Embryonic facial prominence (tissue), 1 donor: ENCODE results near the gene FLOT1.
"Not testable (repeated sequence)": the region's sequence is repeated elsewhere in the genome, so short reads cannot be mapped to it uniquely, and the experiment has no call there.

Source experiments
- DNase-seq: peaks from one replicate; pipeline ENCODE4 v3.0.0-alpha.2; 2016; ENCODE audit errors: extremely low spot score

Gene FLOT1

DNA sequence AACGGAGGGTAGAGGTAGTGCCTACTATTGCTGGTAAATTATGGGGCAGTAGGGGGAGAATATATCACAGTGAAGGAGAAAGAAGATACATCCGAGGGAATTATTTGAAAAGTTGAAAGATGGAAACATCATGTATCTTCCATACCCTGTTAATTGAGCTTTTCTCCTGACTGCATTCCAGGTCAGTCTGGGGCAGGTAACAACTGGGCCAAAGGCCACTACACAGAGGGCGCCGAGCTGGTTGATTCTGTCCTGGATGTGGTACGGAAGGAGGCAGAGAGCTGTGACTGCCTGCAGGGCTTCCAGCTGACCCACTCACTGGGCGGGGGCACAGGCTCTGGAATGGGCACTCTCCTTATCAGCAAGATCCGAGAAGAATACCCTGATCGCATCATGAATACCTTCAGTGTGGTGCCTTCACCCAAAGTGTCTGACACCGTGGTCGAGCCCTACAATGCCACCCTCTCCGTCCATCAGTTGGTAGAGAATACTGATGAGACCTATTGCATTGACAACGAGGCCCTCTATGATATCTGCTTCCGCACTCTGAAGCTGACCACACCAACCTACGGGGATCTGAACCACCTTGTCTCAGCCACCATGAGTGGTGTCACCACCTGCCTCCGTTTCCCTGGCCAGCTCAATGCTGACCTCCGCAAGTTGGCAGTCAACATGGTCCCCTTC, 19.2 kb downstream of the FLOT1 start:
- not testable (repeated sequence) for DNase-seq

DNA sequence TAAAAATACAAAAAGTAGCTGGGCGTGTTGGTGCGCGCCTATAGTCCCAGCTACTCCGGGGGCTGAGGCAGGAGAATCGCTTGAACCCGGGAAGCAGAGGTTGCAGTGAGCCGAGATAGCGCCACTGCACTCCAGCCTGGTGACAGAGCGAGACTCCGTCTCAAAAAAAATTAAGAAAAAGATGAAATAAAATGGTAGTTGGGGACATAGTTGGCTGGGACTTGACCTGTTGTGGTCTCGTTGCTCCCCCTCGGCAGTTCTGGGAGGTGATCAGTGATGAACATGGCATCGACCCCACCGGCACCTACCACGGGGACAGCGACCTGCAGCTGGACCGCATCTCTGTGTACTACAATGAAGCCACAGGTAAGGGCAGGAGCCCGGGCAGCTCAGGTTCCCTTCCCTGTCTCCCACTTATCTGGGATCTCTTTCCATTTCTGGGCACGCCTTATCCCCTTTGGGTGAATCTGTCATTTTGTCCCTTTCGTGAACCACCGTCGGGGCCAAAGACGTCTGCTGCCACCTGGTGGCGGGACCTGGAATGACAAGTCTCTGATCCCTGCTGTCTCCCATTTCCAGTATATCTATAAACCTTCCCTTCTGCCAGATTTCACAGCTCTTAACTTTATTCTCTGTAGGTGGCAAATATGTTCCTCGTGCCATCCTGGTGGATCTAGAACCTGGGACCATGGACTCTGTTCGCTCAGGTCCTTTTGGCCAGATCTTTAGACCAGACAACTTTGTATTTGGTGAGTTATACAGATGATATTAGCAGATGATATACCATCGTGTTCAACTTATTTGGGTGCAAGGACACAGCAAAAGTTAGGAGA, 20.0 kb downstream of the FLOT1 start:
- no peak for DNase-seq

DNA sequence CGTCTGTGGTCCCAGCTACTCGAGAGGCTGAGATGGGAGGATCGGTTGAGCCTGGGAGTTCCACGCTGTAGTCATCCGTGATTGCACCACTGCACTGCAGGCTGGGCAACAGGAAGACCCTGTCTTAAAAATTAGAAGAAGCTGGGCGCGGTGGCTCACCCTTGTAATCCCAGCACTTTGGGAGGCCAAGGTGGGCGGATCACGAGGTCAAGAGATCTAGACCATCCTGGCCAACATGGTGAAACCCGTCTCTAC, 20.5 kb downstream of the FLOT1 start:
- DNase-seq: not testable (repeated sequence)

DNA sequence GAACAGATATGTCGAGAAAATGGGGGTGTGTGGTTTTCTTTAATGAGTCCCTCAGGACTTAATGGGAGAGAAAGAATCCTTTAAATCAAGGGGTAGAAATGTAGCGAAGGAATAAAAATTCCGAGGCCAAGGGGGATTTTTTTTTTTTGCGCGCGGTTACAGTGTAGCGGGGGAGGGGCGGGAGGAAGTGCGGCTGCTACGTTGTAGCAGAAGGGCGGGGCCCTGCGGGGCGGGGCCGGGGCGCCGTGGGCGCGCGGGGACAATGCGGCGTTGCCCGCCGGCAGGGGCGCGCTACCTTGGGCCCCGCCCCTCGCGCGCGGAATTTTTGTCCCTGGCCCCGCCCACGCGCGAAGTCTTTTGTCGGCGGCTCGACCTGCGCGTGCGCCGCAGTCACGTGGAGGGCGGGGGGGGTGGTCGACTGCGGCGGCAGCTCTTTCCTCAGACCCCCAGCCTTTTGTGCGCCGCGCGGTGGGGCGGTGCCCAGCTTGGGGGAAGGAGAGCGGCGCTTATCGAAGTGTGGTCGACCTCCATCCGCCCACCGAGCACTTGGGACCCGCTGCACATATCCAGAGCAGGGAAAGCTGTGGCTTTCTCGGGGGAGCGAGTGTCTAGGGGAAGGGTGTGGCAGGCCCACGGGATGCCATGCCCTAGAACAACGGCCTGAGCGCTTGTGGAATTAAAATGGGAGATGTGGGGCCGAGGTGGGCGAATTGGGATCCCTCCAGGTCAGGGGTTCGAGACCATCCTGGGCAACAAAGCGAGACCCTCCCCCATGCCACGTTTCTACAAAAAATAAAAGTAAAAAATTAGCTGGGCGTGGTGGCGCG, 21.1 kb downstream of the FLOT1 start:
- peak; percentile 87 for DNase-seq

DNA sequence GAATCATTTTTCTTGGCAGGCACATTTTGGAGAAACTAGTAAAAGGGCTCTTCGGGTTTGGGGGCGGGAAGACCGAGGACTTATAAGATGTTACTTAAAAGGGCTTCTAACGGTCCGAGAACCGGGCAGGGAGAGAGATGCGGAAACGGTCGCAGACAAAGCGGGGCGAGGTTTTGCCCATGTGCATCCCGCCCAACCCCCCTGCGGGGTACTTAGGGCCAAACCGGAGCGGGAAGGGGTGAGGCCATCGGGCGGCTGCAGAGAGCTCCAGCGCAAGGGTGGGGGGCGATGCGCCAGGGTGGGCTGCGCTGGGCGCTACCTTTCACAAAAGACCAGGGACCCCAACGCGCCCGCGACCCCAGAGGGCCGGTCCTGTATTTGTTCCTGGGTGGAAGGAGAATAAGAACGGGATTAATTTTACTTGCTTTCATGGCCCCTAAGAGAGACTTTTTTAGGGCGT, 21.7 kb downstream of the FLOT1 start:
- DNase-seq: no peak

DNA sequence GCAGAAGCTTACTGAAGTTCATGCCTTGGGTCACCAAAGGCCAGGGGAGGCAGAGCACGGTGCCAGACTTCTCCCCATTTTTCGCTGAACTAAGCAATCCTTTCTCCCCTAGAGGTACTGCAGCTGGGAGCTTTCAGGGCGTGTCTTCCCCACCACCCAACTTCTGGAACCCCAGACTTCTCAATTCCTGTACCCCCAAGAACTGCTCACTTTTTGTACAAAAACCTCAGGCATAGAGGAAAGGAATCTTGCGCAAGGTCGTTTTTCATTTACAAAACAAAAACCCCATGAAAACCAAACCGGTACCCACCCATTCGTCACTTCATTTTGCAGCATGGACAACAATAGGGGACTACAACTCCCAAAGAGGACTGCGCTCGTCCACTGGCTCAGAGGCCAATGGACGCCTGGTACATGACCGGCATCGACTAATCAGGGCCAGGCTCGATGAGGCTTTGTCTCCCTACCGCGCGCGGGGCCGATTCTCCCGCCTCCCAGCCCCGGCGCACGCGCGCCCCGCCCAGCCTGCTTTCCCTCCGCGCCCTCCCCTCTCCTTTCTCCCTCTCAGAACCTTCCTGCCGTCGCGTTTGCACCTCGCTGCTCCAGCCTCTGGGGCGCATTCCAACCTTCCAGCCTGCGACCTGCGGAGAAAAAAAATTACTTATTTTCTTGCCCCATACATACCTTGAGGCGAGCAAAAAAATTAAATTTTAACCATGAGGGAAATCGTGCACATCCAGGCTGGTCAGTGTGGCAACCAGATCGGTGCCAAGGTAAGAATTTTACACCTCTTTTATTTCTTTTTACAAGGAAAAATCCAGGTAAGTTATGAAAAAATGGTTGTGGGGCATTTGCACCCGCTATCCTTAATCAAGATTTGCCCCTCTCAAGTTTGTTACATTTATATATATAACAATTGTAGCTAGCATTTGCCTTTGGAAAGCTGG, 22.4 kb downstream of the FLOT1 start, which contains the start of gene TUBB:
Gene TUBB, plus strand, starts transcription at position 562 of the 947 bp plus-strand sequence. Its CDS starts 155 bp downstream, at position 717.
- peak; percentile 97 for DNase-seq

DNA sequence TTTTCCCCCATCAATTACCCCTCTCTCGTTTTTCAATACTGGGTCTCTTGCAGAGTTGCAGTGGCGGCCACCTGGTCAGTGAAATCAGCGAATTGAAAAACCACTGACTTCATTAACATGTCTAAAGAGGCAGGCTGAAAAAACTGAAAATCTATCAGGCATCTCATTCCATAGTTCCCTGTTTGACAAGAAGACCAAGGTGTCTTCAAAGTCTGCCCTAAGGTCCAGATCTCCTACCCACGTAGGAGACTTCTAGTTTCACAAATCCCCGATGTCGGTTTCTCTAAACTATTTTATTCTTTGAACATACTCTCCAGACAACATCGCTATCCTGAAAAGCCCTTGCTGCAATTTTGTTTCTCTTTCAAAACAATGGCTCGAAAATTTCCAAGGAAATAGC, 23.1 kb downstream of the FLOT1 start:
- DNase-seq: no peak

DNA sequence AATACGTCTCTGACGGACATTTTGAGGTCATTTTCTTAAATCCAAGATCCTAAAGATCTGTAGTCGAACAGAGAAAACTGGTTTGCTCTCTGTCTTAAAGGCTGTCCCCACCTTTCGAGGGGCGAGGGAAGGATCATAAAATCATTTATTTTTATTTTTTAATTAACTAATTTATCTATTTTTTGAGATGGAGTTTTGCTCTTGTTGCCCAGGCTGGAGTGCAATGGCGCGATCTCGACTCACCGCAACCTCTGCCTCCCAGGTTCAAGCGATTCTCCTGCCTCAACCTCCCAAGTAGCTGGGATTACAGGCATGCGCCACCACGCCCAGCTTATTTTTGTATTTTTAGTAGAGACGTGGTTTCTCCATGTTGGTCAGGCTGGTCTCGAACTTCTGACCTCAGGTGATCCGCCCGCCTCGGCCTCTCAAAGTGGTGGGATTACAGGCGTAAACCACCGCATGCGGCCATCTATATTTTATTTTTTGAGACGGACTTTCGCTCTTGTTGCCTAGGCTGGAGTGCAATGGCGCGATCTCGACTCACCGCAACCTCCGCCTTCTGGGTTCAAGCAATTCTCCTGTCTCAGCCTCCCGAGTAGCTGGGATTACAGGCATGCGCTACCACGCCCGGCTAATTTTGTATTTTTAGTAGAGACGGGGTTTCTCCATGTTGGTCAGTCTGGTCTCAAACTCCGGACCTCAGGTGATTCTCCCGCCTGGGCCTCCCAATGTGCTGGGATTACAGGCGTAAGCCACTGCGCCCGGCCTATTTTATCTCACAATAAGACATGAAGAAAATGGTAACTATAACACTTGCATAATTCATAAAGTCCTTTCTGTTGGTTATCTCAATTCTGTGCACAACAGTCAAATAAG, 24.4 kb downstream of the FLOT1 start:
- DNase-seq: not testable (repeated sequence)

DNA sequence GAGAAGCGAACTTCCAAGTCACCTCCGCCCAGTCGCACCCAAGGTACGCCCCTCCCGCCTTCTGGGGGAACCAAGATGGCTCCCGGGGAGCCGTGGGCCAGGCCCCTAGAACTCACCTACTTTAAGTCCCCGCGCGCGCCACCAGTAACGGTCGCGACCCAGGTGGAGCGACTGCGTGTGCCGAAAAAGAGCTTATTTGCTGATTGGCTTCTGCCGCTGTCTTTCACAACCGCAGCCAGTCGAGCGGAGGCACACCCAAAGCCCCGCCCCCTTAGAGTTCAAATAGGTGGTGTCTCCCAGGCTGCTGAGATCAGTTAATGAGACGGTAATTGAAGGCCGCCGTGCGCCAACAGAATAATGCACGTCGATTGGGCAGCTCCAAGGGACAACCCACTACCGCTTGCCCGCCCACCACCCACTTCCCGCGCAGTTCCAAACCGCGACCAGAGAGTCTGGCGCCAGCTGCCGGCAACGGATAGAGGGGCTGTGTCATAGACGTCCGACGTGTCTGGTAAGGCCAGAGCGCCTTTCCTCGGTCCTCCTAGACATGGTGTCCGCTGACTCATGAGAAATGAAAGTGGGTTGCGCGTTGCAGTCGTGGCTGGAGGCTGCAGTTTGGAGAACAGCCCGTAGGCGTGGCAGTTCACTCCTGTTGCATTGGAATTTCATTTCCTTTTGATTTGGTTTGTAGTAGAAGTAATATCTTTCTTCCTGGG, 25.2 kb downstream of the FLOT1 start, which contains the start of gene MDC1:
Gene MDC1, minus strand, starts transcription at position 153 of the 716 bp plus-strand sequence. CDS start 2,106 bp downstream, outside the sequence.
- peak; percentile 98 for DNase-seq

DNA sequence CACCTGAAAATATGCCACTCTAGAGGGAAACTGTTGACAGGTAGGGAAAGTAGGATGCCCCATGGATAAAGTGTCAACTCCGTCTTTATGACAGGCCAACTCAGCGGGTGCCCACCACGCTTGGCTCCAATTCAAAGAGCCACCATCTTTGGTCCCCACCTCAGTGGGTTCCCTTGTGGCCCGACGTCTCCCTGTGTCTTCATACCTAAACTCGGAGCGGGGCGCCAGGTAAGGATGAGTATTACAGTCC, 25.7 kb downstream of the FLOT1 start:
- no peak for DNase-seq

DNA sequence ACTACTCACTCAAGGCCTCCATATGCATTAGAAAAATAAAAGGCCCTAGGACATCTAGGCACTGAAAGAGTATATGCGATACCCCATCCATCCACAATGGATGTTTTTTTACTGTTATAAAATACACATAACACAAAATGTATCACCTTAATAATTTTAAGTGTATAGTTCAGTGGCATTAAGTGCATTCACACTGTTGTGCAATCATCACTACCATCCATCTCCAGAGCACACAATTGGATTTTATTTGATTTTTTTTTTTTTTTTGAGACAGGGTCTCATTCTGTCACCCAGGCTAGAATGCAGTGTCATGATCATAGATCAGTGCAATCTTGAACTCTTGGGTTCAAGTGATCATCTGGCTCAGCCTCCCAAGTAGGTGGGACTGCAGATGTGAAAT, 28.2 kb downstream of the FLOT1 start:
- DNase-seq: no peak

DNA sequence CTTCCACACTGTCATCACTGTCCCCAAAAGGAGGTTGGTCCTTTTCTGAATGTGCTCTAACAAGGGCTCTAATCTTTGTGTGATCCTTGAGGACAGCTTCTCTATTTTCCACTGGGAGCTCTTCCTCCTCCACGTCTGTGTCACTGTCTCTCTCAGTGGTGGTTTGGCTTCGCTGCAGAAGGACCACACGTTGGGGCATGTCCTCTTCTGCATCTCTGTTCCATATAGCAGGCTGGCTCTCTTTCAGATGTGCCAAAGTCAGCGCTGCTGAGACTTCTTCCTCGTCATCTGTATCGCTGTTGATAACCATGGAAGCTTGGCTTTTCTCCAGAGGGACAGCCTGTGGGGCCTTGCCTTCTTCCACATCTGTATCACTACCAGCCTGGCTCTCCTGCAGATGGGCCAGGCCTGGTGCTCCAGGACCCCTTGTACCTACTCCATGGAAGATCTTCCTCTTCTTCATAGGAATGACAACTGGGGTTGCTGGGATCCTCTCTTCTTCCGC, 30.0 kb downstream of the FLOT1 start:
- DNase-seq: no peak

DNA sequence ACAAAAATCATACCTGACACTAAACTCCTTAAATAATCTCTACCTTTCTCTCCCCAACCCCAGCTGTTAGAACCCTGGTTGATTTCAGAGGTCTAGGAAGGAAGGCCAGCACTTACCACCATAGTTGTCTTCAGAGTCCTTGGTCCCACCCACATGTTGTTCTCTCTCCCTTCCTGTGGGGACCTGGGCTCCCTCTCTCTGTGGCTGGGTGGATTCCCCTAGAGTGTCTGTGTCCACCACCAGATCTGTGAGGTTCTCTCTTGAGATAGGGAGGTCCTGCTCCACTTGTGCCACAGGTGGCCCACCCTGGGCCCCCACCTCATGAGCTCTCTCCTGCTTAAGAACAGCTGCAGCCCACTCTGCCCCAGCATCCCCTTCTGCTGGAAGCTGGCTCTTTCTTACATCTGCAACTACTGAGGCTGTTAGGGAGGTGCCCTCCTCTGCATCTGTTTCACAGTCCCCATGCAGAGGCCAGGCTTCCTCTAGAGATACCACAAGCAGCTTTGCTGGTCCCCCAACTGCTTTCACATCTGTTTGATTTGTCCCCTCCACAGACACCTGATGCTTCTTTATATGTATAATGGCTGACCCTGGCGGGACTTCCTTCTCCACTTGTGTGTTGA, 30.6 kb downstream of the FLOT1 start:
- DNase-seq: no peak

DNA sequence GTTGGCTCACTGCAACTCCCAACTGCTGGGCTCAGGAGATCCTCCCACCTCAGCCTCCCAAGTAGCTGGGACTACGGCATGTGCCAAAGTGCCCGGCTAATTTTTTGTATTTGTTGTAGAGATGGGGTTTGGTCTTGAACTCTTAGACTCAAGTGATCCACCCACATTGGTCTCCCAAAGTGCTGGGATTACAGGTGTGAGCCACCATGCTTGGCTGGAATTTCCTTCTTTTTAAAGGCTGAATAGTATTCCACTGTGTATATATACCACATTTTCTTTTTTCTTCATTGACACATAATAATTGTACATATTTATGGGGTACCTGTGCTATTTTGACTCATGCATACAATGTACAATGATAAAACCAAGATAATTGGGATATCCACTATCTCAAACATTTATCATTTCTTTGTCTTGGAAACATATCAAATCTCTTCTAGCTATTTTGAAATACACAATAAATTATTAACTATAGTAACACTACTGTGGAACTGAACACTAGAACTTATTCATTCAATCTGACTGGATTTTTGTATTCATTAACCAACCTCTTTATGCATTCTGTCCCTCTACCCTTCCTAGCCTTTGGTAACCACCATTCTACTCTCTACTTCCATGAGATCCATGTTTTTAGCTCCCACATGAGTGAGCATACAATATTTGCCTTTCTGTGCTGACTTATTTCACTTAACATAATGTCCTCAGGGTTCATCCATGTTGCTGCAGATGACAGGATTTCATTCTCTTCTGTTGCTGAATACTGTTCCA, 33.2 kb downstream of the FLOT1 start:
- no peak for DNase-seq

DNA sequence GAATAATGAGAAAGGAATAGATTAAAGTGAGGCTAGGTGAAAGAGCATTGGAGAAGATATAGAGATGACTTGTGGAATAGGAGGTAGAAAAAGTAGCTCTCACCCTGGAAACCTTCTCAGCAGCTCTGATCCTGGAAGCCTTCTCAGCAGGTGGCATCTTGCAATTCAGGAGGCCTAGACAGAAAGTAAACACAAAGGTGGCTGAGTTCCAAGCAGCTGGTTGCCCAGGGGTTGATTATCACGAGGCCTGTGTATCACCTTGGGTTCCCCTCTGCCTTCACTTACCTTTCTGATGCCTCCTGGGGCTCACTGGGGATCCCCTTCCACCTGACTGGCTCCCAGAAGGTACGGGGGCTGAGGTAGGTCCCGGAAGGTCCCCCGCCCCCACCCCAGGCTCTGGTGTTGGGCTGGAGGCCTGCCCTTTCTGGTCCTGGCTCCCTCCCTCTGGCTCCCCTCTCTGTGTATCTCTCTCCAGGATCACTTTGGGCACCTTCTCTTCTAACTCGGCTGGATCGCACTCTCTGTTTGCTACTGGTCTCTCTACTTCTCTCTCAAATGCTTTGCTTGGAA, 35.1 kb downstream of the FLOT1 start:
- no peak for DNase-seq

DNA sequence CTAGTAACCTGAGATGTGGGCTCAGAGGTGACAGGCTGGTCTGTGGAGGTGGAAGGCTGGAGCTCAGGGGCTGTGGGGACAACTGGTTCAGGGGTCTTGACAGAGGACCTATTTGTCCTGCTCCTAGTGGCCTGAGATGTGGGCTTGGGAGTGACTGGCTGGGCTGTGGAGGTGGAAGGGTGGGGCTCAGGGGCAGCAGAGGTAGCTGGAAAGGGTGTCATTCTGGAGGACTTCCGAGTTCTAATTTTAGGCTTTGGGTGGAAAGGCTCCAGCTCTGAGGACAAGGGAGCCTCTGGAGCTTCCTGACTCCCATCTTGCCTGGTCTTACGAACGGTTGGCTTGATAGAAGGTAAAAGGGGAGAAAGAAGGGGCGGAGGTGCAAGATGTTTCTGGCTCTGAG, 36.9 kb downstream of the FLOT1 start:
- no peak for DNase-seq

DNA sequence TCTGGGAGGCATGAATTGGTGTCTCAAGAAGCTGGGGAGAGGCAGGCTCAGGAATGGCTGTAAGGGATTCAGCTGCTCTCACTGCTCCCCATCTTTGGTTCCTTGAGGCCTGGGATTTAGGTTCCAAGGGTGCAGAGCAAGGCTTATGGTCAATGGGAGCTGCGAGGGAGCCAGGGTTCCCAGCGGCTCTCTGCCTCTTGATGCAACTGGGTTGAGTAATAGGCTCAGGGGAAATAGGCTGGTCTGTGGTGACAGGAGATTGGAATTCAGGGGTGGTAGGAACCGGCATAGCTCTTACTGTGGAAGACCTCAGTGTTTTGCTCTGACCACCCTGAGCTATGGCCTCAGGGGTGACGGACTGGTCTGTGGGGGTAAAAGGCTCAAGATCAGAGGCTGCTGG, 38.7 kb downstream of the FLOT1 start:
- no peak for DNase-seq

DNA sequence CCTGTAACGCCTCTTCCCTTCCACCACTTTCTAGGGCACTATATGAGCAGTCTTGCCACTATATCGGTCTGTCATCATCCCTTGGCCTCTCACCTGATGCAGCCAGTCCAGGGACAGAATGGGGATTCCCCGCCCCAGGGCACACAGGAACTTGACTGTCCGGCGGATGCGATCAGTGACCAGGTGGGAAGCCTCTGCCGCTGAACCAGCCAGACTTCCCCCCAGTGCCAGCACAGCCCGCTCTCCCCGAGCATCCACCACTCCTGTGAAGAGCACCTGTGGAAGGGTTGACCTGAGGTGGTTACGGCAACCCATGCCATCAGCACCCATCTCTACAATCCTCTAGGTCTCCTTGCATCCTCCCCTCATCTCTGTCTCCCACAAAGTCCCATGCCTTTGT, 39.5 kb downstream of the FLOT1 start:
- DNase-seq: no peak
